Fibroblast of lung (primary cell): ENCODE data around the gene SCUBE1.

Source experiments
- EZH2 ChIP-seq: IDR thresholded peaks from 2 replicates; pipeline ENCODE4 v1.5.1; 2012; ENCODE audit warnings: low read length, control low read depth, mild to moderate bottlenecking; ENCODE audit errors: missing control alignments
- TF ChIP-seq, protein P1 (sequence below), 2 donors: IDR thresholded peaks in 1 of 2; conservative IDR thresholded peaks in 1 of 2; 1 replicate in 1 of 2; 2 replicates in 1 of 2; pipeline ENCODE4 v1.5.1; 2011 to 2012; ENCODE audit warnings: low read length in 2 of 2, control low read depth in 1 of 2, inconsistent platforms in 1 of 2, low read depth in 1 of 2, mild to moderate bottlenecking in 1 of 2

DNA sequence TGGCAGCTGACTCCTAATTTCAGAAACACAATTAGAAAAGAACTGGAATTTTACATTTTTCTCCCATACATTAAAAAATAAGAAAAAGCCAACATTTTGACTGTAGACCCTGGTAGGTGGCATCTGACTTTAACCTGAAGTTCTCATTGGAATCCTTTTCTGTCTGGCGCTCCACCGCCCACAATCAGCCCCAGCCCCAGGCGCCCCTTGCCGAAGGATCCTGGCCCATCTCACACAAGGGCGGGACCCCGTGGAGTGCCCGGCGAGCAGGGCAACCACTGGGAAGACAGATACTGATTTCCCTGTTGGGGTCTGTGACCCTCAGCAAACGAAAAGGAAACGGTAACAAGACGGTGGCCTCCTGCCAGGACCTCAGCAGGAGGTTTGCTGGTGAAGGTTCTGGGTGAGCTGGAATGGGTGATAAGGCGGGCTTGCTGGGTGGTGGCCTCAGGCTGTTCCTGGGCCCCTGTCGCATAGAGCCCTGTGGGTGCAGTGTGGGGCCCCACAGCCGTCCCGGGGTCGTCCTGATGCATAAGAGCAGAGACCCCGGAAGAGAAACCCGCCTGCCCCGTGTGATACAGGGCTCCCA, 176.1 kb downstream of the SCUBE1 start:
- TF ChIP-seq, protein P1, sequence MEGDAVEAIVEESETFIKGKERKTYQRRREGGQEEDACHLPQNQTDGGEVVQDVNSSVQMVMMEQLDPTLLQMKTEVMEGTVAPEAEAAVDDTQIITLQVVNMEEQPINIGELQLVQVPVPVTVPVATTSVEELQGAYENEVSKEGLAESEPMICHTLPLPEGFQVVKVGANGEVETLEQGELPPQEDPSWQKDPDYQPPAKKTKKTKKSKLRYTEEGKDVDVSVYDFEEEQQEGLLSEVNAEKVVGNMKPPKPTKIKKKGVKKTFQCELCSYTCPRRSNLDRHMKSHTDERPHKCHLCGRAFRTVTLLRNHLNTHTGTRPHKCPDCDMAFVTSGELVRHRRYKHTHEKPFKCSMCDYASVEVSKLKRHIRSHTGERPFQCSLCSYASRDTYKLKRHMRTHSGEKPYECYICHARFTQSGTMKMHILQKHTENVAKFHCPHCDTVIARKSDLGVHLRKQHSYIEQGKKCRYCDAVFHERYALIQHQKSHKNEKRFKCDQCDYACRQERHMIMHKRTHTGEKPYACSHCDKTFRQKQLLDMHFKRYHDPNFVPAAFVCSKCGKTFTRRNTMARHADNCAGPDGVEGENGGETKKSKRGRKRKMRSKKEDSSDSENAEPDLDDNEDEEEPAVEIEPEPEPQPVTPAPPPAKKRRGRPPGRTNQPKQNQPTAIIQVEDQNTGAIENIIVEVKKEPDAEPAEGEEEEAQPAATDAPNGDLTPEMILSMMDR (conservative IDR thresholded peaks at IDR 0.05 in 1 of 2, IDR thresholded peaks at IDR 0.05 in 1 of 2; ENCODE audit: low read depth in 1 of 2, low read length in 2 of 2), result no peak
- no peak for TF ChIP-seq EZH2
